DMS79 (cell line): Measurements from ENCODE around the gene RASL10A.

ENCODE experiments used
- DNase-seq: peaks from one replicate; lab custom pipeline; 2025; lab: John Stamatoyannopoulos, UW

RASL10A gene

GRCh38 chr22:29317827-29318454, 2.4 kb upstream of the RASL10A start:
- no peak for DNase-seq

- no peak for DNase-seq
Observed at GRCh38 chr22:29316141-29316828, 788 bp upstream of the RASL10A start.

- DNase-seq = no peak
Observed at GRCh38 chr22:29314537-29315285, 786 bp downstream of the RASL10A start.

GRCh38 chr22:29313576-29314466, 1.7 kb downstream of the RASL10A start:
- DNase-seq = no peak

- no peak for DNase-seq
Observed at GRCh38 chr22:29313126-29313575, 2.3 kb downstream of the RASL10A start.

GRCh38 chr22:29312218-29313125, 3.0 kb downstream of the RASL10A start:
- DNase-seq = no peak

GRCh38 chr22:29311464-29312217, 3.9 kb downstream of the RASL10A start:
- DNase-seq = no peak

- no peak for DNase-seq
Observed at GRCh38 chr22:29310863-29311339, 4.6 kb downstream of the RASL10A start.

GRCh38 chr22:29310065-29310862, 5.2 kb downstream of the RASL10A start:
- no peak for DNase-seq

- no peak for DNase-seq
Observed at GRCh38 chr22:29309332-29310064, 6.0 kb downstream of the RASL10A start.

- no peak for DNase-seq
Observed at GRCh38 chr22:29308791-29309262, 6.7 kb downstream of the RASL10A start.

- no peak for DNase-seq
Observed at GRCh38 chr22:29308148-29308790, 7.2 kb downstream of the RASL10A start.

GRCh38 chr22:29307596-29308147, 7.8 kb downstream of the RASL10A start:
- DNase-seq = no peak

GRCh38 chr22:29306835-29307595, 8.5 kb downstream of the RASL10A start:
- no peak for DNase-seq

- peak; percentile 41 for DNase-seq
Observed at GRCh38 chr22:29306175-29306834, 9.2 kb downstream of the RASL10A start, which contains the start of gene GAS2L1. TSS of gene GAS2L1 (plus strand) at chr22:29306650. CDS start at chr22:29308106, 1,456 bp downstream.

GRCh38 chr22:29305836-29306174, 9.7 kb downstream of the RASL10A start:
- no peak for DNase-seq
